Esophagus muscularis mucosa (tissue), 4 donors: ENCODE measurements around the gene SFXN1. TPM values are rescaled to one million over a fixed set of nuclear protein-coding genes. Genes with fewer than 3 reads are reported as not detected.

Experiments
- DNase-seq: peaks from one replicate; pipeline ENCODE4 v3.0.0-alpha.2; 2017; ENCODE audit errors: extremely low spot score
- H3K27ac ChIP-seq, 4 donors: fragments of 200-600 bp; sonication (generic); replicated peaks in 1 of 4; 1 replicate in 3 of 4; 2 replicates in 1 of 4; pipeline ENCODE4 v1.5.1; 2016 to 2019; ENCODE audit warnings: mild to moderate bottlenecking in 1 of 4
- H3K27me3 ChIP-seq, 4 donors: fragments of 200-600 bp; sonication (generic); one replicate each; pipeline versions ENCODE4 v1.5.1 to v1.6.0; 2016 to 2019
- H3K36me3 ChIP-seq, 4 donors: fragments of 200-600 bp; sonication (generic); one replicate each; pipeline ENCODE4 v1.5.1; 2016 to 2019
- H3K4me1 ChIP-seq, 4 donors: fragments of 200-600 bp; sonication (generic); one replicate each; pipeline ENCODE4 v1.5.1; 2016 to 2019
- H3K4me3 ChIP-seq, 4 donors: fragments of 200-600 bp; sonication (generic); 1 replicate in 2 of 4; 2 replicates in 2 of 4; pipeline ENCODE4 v1.5.1; 2016 to 2019; ENCODE audit warnings: mild to moderate bottlenecking in 4 of 4, moderate library complexity in 1 of 4
- H3K9me3 ChIP-seq, 4 donors: fragments of 200-600 bp; sonication (generic); 1 replicate in 3 of 4; 2 replicates in 1 of 4; pipeline ENCODE4 v1.5.1; 2016 to 2019
- CTCF ChIP-seq, 3 experiments: fragments of 200-600 bp in 2 of 3; fragments of 450-650 bp in 1 of 3; sonication (generic) in 2 of 3; IDR thresholded peaks; one replicate each; pipeline ENCODE4 v1.5.1; 2017 to 2019; ENCODE audit warnings: antibody characterized with exemption in 3 of 3, mild to moderate bottlenecking in 2 of 3, moderate library complexity in 1 of 3
- EP300 ChIP-seq: sonication (generic); formaldehyde crosslinking; IDR thresholded peaks from one replicate; pipeline ENCODE4 v1.6.1; 2017; ENCODE audit warnings: antibody characterized with exemption
- POLR2A ChIP-seq: fragments of 450-650 bp; IDR thresholded peaks from one replicate; pipeline ENCODE4 v1.6.1; 2017; ENCODE audit warnings: antibody characterized with exemption, moderate library complexity, mild to moderate bottlenecking, low read depth
- POLR2AphosphoS5 ChIP-seq, 2 donors: sonication (generic); formaldehyde crosslinking; IDR thresholded peaks; one replicate each; pipeline ENCODE4 v1.6.1; 2017; ENCODE audit warnings: antibody characterized with exemption in 2 of 2
- WGBS: methylation state at CpG from one replicate; pipeline ENCODE4 v1.1.5; 2018; 5-methylcytosine and 5-hydroxymethylcytosine counted together
- intact Hi-C: fragments of 100-400 bp; cut with DNase I; formaldehyde crosslinking; loops from one replicate; pipeline ENCODE4 v1.15.1; 2023
- total RNA-seq, 4 donors: library from RNA; depleted of rRNA; stranded (reverse); fragments of >200 nt; gene quantifications; one replicate each; pipeline versions ENCODE4 v1.1.0 to v1.2.1, GENCODE V29; 2016

SFXN1 gene
- total RNA-seq, 4 donors from 2014 or later, result 11.2 to 18.1 (median 15.3) TPM

GRCh38 chr5:175513726-175514125 lies 35.4 kb downstream of the SFXN1 start:
- no peak for TF ChIP-seq POLR2A
- TF ChIP-seq CTCF (IDR thresholded peaks at IDR 0.05), result no peak
- TF ChIP-seq EP300, result no peak
- no peak for TF ChIP-seq POLR2AphosphoS5 (IDR thresholded peaks at IDR 0.05)
- peaks cover 39 to 100% (median 92%) of the 10 kb centered on the region in 4 donors for H3K36me3 ChIP-seq
- no peaks in the 10 kb centered on the region for H3K4me1 ChIP-seq
- WGBS, result 87% methylated on average over 7 of the region's 7 CpGs
- H3K9me3 ChIP-seq, result no peaks in the 10 kb centered on the region
- DNase-seq, result no peak
- no peak overlapping the region for H3K27ac ChIP-seq
- H3K27me3 ChIP-seq, result no peaks in the 10 kb centered on the region
- no peak overlapping the region for H3K4me3 ChIP-seq
- intact Hi-C loops, result no loop called here

- Histone ChIP-seq H3K27ac (no peak overlapping the region), H3K4me3 (no peak overlapping the region), H3K9me3 (no peaks in the 10 kb centered on the region), H3K4me1 (no peaks in the 10 kb centered on the region), H3K27me3 (no peaks in the 10 kb centered on the region), H3K36me3 (peaks cover 23 to 99% (median 78%) of the 10 kb centered on the region in 4 donors)
- intact Hi-C loops, result no loop called here
- TF ChIP-seq EP300 (no peak), POLR2A (no peak), POLR2AphosphoS5 (IDR thresholded peaks at IDR 0.05) (no peak), CTCF (IDR thresholded peaks at IDR 0.05) (no peak)
- 96% methylated on average over 10 of the region's 10 CpGs for WGBS
- no peak for DNase-seq
These were observed 38.8 kb downstream of the SFXN1 start for GRCh38 chr5:175516933-175517823.

DNA sequence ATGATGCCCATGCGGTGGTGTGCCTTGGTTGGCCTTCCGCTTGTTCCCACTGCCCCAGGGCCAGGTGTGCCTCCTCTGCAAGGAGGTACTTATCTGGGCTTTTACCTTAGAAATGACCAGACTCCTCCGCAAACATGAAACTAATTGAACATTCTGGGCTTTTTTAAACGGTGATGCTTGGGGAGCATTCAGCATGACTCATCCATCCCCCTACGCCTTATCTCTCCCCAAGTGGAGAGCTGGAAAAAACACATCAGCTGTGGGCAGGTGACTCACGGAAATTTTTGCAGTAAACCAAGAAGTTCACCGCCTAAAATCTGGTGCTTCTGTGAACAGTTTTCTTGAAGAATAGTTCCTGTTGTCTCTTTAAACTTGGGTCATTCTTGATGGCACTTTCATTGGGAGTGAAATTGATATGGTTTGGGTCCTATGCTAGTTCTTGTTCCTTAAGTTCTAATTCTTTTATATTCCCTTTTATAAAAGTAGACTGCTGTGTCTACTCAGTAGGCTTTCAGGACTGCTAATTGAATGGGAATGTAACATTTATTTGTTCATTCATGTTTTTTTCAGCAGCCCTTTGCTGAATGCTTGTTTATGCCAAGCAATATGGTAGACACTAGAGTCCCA lies 39.6 kb downstream of the SFXN1 start:
- no peak overlapping the region for H3K27ac ChIP-seq
- no peak overlapping the region for H3K4me3 ChIP-seq
- no peak for DNase-seq
- peaks cover 29 to 99% (median 78%) of the 10 kb centered on the region in 4 donors for H3K36me3 ChIP-seq
- H3K9me3 ChIP-seq, result no peaks in the 10 kb centered on the region
- H3K4me1 ChIP-seq, result no peaks in the 10 kb centered on the region
- H3K27me3 ChIP-seq, result no peaks in the 10 kb centered on the region
- 96% methylated on average over 7 of the region's 7 CpGs for WGBS
- intact Hi-C loops, result no loop called here
- TF ChIP-seq POLR2AphosphoS5 (IDR thresholded peaks at IDR 0.05) (no peak), CTCF (IDR thresholded peaks at IDR 0.05) (no peak), POLR2A (no peak), EP300 (no peak)

DNA sequence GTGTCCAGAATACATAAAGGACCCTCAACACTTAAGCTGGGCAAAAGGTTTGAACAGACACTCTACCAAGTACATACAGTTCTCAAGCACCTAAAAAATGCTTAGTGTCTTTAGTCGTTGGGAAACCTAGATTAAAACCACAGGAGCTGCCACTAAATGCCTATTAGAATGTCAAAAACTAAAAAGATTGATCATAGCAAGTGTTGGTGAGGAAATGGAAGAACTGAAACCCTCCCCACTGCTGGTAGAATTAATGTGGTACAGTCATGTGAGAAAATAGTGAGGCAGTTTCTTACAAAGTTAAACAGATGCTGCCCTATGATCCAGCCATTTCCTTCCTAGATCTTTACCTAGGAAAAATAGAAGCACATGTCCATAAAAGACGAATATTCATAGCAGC lies 40.6 kb downstream of the SFXN1 start:
- no peaks in the 10 kb centered on the region for H3K4me1 ChIP-seq
- H3K36me3 ChIP-seq, result peaks cover 29 to 97% (median 75%) of the 10 kb centered on the region in 4 donors
- 84% methylated on average over 2 of the region's 2 CpGs for WGBS
- DNase-seq, result no peak
- TF ChIP-seq POLR2A, result no peak
- no peak for TF ChIP-seq POLR2AphosphoS5 (IDR thresholded peaks at IDR 0.05)
- no peak for TF ChIP-seq CTCF (IDR thresholded peaks at IDR 0.05)
- no peak for TF ChIP-seq EP300
- no peaks in the 10 kb centered on the region for H3K27me3 ChIP-seq
- no peak overlapping the region for H3K27ac ChIP-seq
- no peaks in the 10 kb centered on the region for H3K9me3 ChIP-seq
- intact Hi-C loops, result no loop called here
- no peak overlapping the region for H3K4me3 ChIP-seq
